SK-N-MC (cell line): ENCODE data around the gene IMMP2L.

ENCODE experiments used
- DNase-seq: peaks from one replicate; pipeline ENCODE4 v3.0.0-alpha.2; 2011; ENCODE audit warnings: low read depth, low spot score
- H3K27ac ChIP-seq: fragments of 200-600 bp; sonication (generic); 2 replicates; pipeline ENCODE4 v1.5.1; 2016; ENCODE audit warnings: mixed run types
- H3K36me3 ChIP-seq: fragments of 200-600 bp; sonication (generic); 2 replicates; pipeline ENCODE4 v1.6.1; 2017; ENCODE audit warnings: antibody characterized with exemption, low read length, mixed read lengths; ENCODE audit not compliant: insufficient read depth
- H3K4me3 ChIP-seq: fragments of 200-600 bp; sonication (generic); 2 replicates; pipeline ENCODE4 v1.5.1; 2016
- H3K9ac ChIP-seq: fragments of 200-600 bp; sonication (generic); 2 replicates; pipeline ENCODE4 v1.8.0; 2017; ENCODE audit warnings: mixed run types, mixed read lengths; ENCODE audit not compliant: insufficient read length
- H3K9me3 ChIP-seq: fragments of 200-600 bp; sonication (generic); 2 replicates; pipeline ENCODE4 v1.6.1; 2017; ENCODE audit warnings: low read depth, mild to moderate bottlenecking, antibody characterized with exemption, low read length, moderate library complexity, mixed read lengths
- EZH2 ChIP-seq: fragments of 200-600 bp; sonication (generic); IDR thresholded peaks from one replicate; pipeline ENCODE4 v1.6.1; 2017; ENCODE audit warnings: antibody characterized with exemption
- FOXP2 ChIP-seq: optimal IDR thresholded peaks from 2 replicates; pipeline ENCODE3; 2011; ENCODE audit warnings: mild to moderate bottlenecking, moderate library complexity; ENCODE audit not compliant: insufficient read depth; ENCODE audit errors: extremely low read length, control extremely low read depth
- POLR2AphosphoS5 ChIP-seq: IDR thresholded peaks from 2 replicates; pipeline ENCODE4 v1.6.1; 2012; ENCODE audit warnings: mild to moderate bottlenecking, low read depth, low read length, borderline replicate concordance

The IMMP2L gene

GRCh38 chr7:110977127-110977737 lies 585.1 kb downstream of the IMMP2L start:
- peak overlapping the region; percentile 38 for H3K4me3 ChIP-seq
- H3K9ac ChIP-seq: no peak overlapping the region
- H3K9me3 ChIP-seq: no peaks in the 10 kb centered on the region
- DNase-seq: no peak
- no peaks in the 10 kb centered on the region for H3K36me3 ChIP-seq
- H3K27ac ChIP-seq: peak overlapping the region; percentile 0; the same call in 1 of the 2 replicates
- TF ChIP-seq FOXP2: no peak
- no peak for TF ChIP-seq POLR2AphosphoS5
- no peak for TF ChIP-seq EZH2

GRCh38 chr7:110975486-110975885 lies 586.8 kb downstream of the IMMP2L start:
- Histone ChIP-seq H3K27ac (no peak overlapping the region), H3K36me3 (no peaks in the 10 kb centered on the region)
- TF ChIP-seq EZH2 (no peak), FOXP2 (no peak), POLR2AphosphoS5 (no peak)

DNA sequence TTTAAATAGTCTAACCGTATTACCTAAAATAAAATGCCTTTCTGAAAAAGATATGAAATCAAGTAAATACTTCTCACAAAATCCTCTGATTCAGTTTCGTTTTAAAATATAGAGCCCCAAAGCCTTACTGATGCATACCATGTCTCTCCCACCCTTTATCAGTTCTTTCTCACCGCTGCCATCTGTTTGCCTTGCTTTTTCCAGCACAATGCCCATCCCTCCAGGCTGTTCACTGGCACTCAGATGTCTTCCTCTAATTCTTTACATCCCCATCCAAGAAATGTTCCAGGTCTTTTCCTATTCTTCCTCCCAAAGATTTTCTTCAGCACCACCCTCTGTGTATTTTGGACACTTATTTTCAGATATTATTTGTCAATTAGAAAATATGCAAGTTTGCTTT lies 587.9 kb downstream of the IMMP2L start:
- H3K27ac ChIP-seq: no peak overlapping the region
- no peak overlapping the region for H3K4me3 ChIP-seq
- H3K9ac ChIP-seq: no peak overlapping the region
- no peaks in the 10 kb centered on the region for H3K9me3 ChIP-seq
- no peaks in the 10 kb centered on the region for H3K36me3 ChIP-seq
- DNase-seq: no peak
- TF ChIP-seq FOXP2 (no peak), EZH2 (no peak), POLR2AphosphoS5 (no peak)

More at GRCh38 chr7:110975486-110975885, 586.8 kb downstream of the IMMP2L start:
- H3K9ac ChIP-seq: no peak overlapping the region
- no peak for DNase-seq
- H3K9me3 ChIP-seq: no peaks in the 10 kb centered on the region
- no peak overlapping the region for H3K4me3 ChIP-seq

- DNase-seq: no peak
- no peaks in the 10 kb centered on the region for H3K36me3 ChIP-seq
- H3K9ac ChIP-seq: no peak overlapping the region
- no peaks in the 10 kb centered on the region for H3K9me3 ChIP-seq
- H3K27ac ChIP-seq: no peak overlapping the region
- TF ChIP-seq POLR2AphosphoS5 (no peak), EZH2 (no peak), FOXP2 (no peak)
- H3K4me3 ChIP-seq: no peak overlapping the region
Observed at GRCh38 chr7:110973196-110973990, 588.9 kb downstream of the IMMP2L start.

DNA sequence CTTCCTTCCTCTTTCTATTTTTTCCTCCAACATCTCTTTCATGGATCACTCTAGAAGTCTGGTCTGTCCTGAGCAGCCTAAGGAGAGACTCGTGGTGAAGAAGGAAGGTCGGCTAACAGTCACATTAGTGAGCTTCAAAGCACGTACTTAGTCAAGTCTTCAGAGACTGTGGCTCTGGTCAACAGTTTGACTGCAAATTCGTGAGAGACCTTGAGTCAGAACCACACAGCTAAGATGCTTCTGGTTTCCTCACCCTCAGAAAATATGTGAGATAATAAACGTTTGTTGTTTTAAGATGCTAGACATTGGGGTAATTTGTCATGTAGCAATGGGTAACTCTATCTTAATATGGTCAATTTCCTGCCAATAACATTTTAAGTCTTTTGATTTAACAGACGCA lies 597.5 kb downstream of the IMMP2L start:
- H3K9ac ChIP-seq: no peak overlapping the region
- no peaks in the 10 kb centered on the region for H3K36me3 ChIP-seq
- no peaks in the 10 kb centered on the region for H3K9me3 ChIP-seq
- no peak for TF ChIP-seq EZH2
- no peak for TF ChIP-seq FOXP2
- TF ChIP-seq POLR2AphosphoS5: no peak
- H3K4me3 ChIP-seq: no peak overlapping the region
- H3K27ac ChIP-seq: no peak overlapping the region
- DNase-seq: no peak

DNA sequence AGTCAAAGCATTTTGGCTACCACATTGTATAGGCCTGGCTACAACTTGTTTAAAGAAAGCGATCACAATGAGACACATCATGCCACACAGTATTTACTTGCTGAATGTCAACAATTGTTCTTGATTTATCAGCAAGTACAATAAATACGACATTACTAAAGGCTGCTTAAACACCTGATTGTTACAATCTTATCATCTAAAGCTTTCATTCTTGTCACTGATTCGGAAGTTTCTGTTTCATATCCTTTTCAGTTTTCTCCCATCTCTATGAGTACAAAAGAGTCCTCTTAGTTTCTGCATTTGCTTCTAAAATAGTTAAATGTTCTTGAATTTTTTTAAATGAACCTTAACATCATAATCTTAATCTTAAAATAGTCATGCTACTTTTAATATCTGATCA lies 599.5 kb downstream of the IMMP2L start:
- no peak for TF ChIP-seq FOXP2
- TF ChIP-seq EZH2: no peak
- no peak for TF ChIP-seq POLR2AphosphoS5
- Histone ChIP-seq H3K27ac (no peak overlapping the region), H3K4me3 (peak overlapping the region; percentile 6; the same call in 1 of the 2 replicates), H3K9me3 (no peaks in the 10 kb centered on the region), H3K36me3 (no peaks in the 10 kb centered on the region), H3K9ac (peak overlapping the region; percentile 4)
- no peak for DNase-seq

DNA sequence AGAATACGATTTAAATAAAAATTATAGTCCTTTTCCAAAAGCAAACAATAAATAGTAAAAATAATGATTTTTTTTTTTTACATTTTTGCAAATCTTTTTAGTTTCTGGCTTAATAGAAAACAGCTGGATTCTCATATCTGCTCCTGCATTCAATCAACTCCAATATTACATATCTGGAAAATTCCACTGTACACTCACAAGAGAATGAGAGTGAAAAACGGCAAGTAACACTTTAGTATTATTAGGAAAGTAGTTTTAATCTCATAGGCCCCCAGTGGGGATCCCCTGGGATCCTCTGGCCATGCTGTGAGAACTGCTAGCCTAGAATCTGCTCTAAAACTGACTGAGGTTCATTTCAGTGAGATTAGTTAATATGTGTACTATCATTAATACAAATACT lies 599.9 kb downstream of the IMMP2L start:
- TF ChIP-seq FOXP2 (no peak), POLR2AphosphoS5 (no peak), EZH2 (no peak)
- Histone ChIP-seq H3K9me3 (no peaks in the 10 kb centered on the region), H3K4me3 (peak overlapping the region; percentile 6; the same call in 1 of the 2 replicates), H3K27ac (no peak overlapping the region), H3K36me3 (no peaks in the 10 kb centered on the region), H3K9ac (peak overlapping the region; percentile 4)
- DNase-seq: no peak

- Histone ChIP-seq H3K9ac (no peak overlapping the region), H3K4me3 (no peak overlapping the region), H3K27ac (no peak overlapping the region), H3K36me3 (no peaks in the 10 kb centered on the region), H3K9me3 (no peaks in the 10 kb centered on the region)
- no peak for DNase-seq
- TF ChIP-seq EZH2 (no peak), FOXP2 (no peak), POLR2AphosphoS5 (no peak)
Observed at GRCh38 chr7:110960811-110961210, 601.5 kb downstream of the IMMP2L start.

DNA sequence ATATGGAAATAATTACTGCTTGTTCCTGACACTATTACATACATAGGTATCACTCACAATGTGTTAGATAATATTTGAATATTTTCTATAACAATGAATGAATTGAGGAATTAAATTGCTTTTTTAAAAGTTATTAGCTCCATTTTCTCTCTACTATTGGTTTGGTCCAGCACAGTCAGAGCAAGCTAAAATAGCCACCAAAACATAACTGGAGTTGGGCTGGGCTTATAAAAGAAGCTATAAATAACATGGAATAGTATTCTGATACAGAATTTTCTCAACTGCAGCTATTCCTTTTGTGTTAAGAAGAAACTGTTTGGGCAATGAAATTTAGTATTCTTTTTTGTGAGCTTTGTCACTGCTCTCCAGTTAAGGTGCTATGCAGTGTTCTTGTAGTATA lies 614.0 kb downstream of the IMMP2L start:
- Histone ChIP-seq H3K36me3 (no peaks in the 10 kb centered on the region), H3K27ac (no peak overlapping the region), H3K9ac (no peak overlapping the region), H3K9me3 (no peaks in the 10 kb centered on the region), H3K4me3 (no peak overlapping the region)
- no peak for DNase-seq
- no peak for TF ChIP-seq EZH2
- no peak for TF ChIP-seq FOXP2
- TF ChIP-seq POLR2AphosphoS5: no peak
